K562 (cell line): ENCODE measurements around the gene RRM2. TPM values are rescaled to one million over a fixed set of nuclear protein-coding genes. Genes with fewer than 3 reads are reported as not detected.

Experiments
- BDP1 ChIP-seq: IDR thresholded peaks from 3 replicates; pipeline ENCODE4 v1.6.1; 2011; ENCODE audit not compliant: insufficient read length, insufficient read depth
- E2F1 ChIP-seq: sonication (generic); formaldehyde crosslinking; IDR thresholded peaks from 2 replicates; pipeline ENCODE4 v1.8.1; 2023; ENCODE audit warnings: mild to moderate bottlenecking, missing genetic modification reagents, moderate library complexity
- FOSL1 ChIP-seq: fragments of 200-800 bp; sonication (Bioruptor generic); conservative IDR thresholded peaks from 2 replicates; pipeline ENCODE4 v1.6.1; 2016; ENCODE audit warnings: missing genetic modification characterization, missing compliant biosample characterization
- HNRNPH1 ChIP-seq: fragments of 200-400 bp; formaldehyde crosslinking; optimal IDR thresholded peaks from 2 replicates; pipeline ENCODE3; 2017; ENCODE audit warnings: low read depth, mild to moderate bottlenecking, low read length, moderate library complexity
- MCM3 ChIP-seq: fragments of 450-650 bp; IDR thresholded peaks from 2 replicates; pipeline ENCODE4 v1.6.1; 2016
- MXI1 ChIP-seq: IDR thresholded peaks from 2 replicates; pipeline ENCODE4 v1.6.1; 2011; ENCODE audit warnings: low read depth, mild to moderate bottlenecking, improper control_type of control experiment, low read length
- NCOA2 ChIP-seq, 2 experiments: fragments of 450-650 bp; IDR thresholded peaks; 2 replicates each; pipeline ENCODE4 v1.6.1; 2018; ENCODE audit warnings: mild to moderate bottlenecking in 2 of 2, moderate library complexity in 1 of 2; ENCODE audit not compliant: partially characterized antibody in 2 of 2
- NFE2L1 ChIP-seq: fragments of 450-650 bp; IDR thresholded peaks from 2 replicates; pipeline ENCODE4 v1.6.1; 2016; ENCODE audit warnings: missing genetic modification characterization, low read depth, mild to moderate bottlenecking, missing compliant biosample characterization, moderate library complexity, borderline replicate concordance
- NFIX ChIP-seq: fragments of 250-450 bp; sonication (Bioruptor Pico); IDR thresholded peaks from 2 replicates; pipeline ENCODE4 v1.4.0; 2020; ENCODE audit warnings: low read depth, mild to moderate bottlenecking, moderate library complexity
- NR4A1 ChIP-seq, 2 experiments: fragments of 250-450 bp in 1 of 2; fragments of 450-650 bp in 1 of 2; sonication (Bioruptor Pico) in 1 of 2; IDR thresholded peaks; 2 replicates each; pipeline versions ENCODE4 v1.4.0 to v1.6.1; 2016 to 2020; ENCODE audit warnings: mild to moderate bottlenecking in 2 of 2, missing compliant biosample characterization in 1 of 2, missing genetic modification characterization in 1 of 2, moderate library complexity in 1 of 2
- PHF21A ChIP-seq: fragments of 450-650 bp; IDR thresholded peaks from 2 replicates; pipeline ENCODE4 v1.6.1; 2017; ENCODE audit warnings: low read depth, borderline replicate concordance
- RNF2 ChIP-seq: sonication (generic); IDR thresholded peaks from 2 replicates; pipeline ENCODE4 v1.6.1; 2016
- SAFB2 ChIP-seq: fragments of 200-400 bp; formaldehyde crosslinking; IDR thresholded peaks from 2 replicates; pipeline ENCODE4 v1.6.1; 2018; ENCODE audit warnings: borderline replicate concordance, low read length, low read depth, moderate library complexity; ENCODE audit not compliant: severe bottlenecking
- YBX1 ChIP-seq: fragments of 450-650 bp; IDR thresholded peaks from 2 replicates; pipeline ENCODE4 v1.7.1; 2016; ENCODE audit warnings: mild to moderate bottlenecking
- ZNF696 ChIP-seq: fragments of 250-450 bp; sonication (Bioruptor Pico); conservative IDR thresholded peaks from 2 replicates; pipeline ENCODE4 v1.4.0; 2020; ENCODE audit warnings: mild to moderate bottlenecking, moderate library complexity
- polyA plus RNA-seq, 8 experiments: library from polyadenylated mRNA; depleted of rRNA in 4 of 8; stranded (reverse) in 5 of 8; unstranded in 3 of 8; fragments of >200 nt; fragmentation: Nextera tagmentation in 2 of 8; fragmentation: Illumina TruSeq in 1 of 8; extraction: Ambion mirVana in 2 of 8; extraction: Trizol in 1 of 8; gene quantifications; 2 replicates each; pipeline versions ENCODE4 v1.2.1 to v1.2.3, GENCODE V29; 2011 to 2014; ENCODE audit warnings: inconsistent platforms in 1 of 8, missing spikeins in 1 of 8
- total RNA-seq, 7 experiments: library from RNA; depleted of rRNA in 6 of 7; stranded (reverse); fragments of >200 nt in 6 of 7; fragmentation: Illumina TruSeq in 2 of 7; extraction: Trizol in 2 of 7; gene quantifications; 2 replicates each; pipeline versions ENCODE4 v1.2.1 to v1.2.3, GENCODE V29; 2011 to 2021; ENCODE audit warnings: low replicate concordance in 1 of 7
- TF ChIP-seq, protein P1 (sequence below): fragments of 150-350 bp; conservative IDR thresholded peaks from 2 replicates; pipeline ENCODE4 v1.6.1; 2014; ENCODE audit warnings: low read length
- TF ChIP-seq, protein P2 (sequence below): fragments of 200-800 bp; sonication (Bioruptor generic); IDR thresholded peaks from 2 replicates; pipeline ENCODE4 v1.6.1; 2017; ENCODE audit warnings: missing genetic modification characterization, missing compliant biosample characterization
- TF ChIP-seq, protein P3 (sequence below), 2 experiments: IDR thresholded peaks in 1 of 2; conservative IDR thresholded peaks in 1 of 2; 2 replicates each; pipeline ENCODE4 v1.6.1; 2016; ENCODE audit warnings: low read depth in 2 of 2, mild to moderate bottlenecking in 1 of 2, missing compliant biosample characterization in 1 of 2, missing genetic modification characterization in 1 of 2, moderate library complexity in 1 of 2

RRM2 gene
- total and polyA plus RNA-seq, 9 of the 15 experiments (the other 6 are each of a cell fraction or from before 2014, with no cell fraction given), result 50.1 to 244 (median 128) TPM

DNA sequence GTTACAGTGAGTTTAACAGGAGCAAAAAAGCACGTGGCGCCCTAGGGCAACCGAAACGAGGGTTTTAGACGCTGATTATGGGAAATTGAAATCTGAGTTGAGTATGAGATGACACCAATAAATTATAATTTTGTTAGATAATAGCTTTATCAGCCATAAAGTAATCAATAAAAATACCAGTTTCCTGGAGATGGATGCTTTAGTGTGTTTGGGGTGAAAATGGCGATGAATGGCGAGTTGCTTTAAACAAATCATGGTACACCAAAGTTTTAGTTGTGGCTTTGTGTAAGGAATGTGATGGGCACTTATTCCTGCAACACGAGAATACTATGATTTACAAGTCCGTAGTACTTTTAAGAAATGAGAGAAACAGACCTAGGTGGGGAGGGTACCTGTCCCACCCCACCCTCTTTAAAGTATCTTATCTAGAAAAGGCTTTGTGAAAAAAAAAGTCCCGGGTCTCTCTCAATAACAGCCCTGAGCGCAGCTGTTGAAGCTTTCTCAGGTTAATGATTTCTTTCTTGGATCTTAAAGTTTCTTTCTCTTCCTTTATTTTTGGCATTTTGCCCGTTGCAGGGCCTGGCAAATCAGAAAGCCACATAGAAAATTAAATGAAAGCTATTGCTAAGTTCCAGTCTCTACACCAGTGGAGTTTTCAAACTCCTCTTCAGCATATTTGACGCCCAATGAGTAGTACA is 1.5 kb upstream of the RRM2 start (continued):
- TF ChIP-seq, protein P1, sequence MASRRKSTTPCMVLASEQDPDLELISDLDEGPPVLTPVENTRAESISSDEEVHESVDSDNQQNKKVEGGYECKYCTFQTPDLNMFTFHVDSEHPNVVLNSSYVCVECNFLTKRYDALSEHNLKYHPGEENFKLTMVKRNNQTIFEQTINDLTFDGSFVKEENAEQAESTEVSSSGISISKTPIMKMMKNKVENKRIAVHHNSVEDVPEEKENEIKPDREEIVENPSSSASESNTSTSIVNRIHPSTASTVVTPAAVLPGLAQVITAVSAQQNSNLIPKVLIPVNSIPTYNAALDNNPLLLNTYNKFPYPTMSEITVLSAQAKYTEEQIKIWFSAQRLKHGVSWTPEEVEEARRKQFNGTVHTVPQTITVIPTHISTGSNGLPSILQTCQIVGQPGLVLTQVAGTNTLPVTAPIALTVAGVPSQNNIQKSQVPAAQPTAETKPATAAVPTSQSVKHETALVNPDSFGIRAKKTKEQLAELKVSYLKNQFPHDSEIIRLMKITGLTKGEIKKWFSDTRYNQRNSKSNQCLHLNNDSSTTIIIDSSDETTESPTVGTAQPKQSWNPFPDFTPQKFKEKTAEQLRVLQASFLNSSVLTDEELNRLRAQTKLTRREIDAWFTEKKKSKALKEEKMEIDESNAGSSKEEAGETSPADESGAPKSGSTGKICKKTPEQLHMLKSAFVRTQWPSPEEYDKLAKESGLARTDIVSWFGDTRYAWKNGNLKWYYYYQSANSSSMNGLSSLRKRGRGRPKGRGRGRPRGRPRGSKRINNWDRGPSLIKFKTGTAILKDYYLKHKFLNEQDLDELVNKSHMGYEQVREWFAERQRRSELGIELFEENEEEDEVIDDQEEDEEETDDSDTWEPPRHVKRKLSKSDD, result no peak
- no peak for TF ChIP-seq SAFB2
- no peak for TF ChIP-seq YBX1
- no peak for TF ChIP-seq HNRNPH1
- TF ChIP-seq NFE2L1 (tag), result no peak
- TF ChIP-seq NCOA2 (IDR thresholded peaks at IDR 0.05; ENCODE audit: partially characterized antibody in 2 of 2), result no peak
- TF ChIP-seq, protein P2, sequence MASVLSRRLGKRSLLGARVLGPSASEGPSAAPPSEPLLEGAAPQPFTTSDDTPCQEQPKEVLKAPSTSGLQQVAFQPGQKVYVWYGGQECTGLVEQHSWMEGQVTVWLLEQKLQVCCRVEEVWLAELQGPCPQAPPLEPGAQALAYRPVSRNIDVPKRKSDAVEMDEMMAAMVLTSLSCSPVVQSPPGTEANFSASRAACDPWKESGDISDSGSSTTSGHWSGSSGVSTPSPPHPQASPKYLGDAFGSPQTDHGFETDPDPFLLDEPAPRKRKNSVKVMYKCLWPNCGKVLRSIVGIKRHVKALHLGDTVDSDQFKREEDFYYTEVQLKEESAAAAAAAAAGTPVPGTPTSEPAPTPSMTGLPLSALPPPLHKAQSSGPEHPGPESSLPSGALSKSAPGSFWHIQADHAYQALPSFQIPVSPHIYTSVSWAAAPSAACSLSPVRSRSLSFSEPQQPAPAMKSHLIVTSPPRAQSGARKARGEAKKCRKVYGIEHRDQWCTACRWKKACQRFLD (CRISPR knock-in tag), result peak; percentile 49; the same call in 1 of the 2 replicates
- TF ChIP-seq NFIX (CRISPR knock-in tag), result 0 out of 2 replicates have a peak, but pooled peaks have one; percentile 23
- 0 out of 2 replicates have a peak, but pooled peaks have one; percentile 2 for TF ChIP-seq E2F1 (CRISPR knock-in tag)
- TF ChIP-seq FOSL1 (tag), result peak; percentile 26; the same call in 1 of the 2 replicates
- TF ChIP-seq MXI1, result no peak
- TF ChIP-seq ZNF696 (CRISPR knock-in tag), result no peak
- TF ChIP-seq RNF2, result no peak
- no peak for TF ChIP-seq PHF21A
- TF ChIP-seq, protein P3, sequence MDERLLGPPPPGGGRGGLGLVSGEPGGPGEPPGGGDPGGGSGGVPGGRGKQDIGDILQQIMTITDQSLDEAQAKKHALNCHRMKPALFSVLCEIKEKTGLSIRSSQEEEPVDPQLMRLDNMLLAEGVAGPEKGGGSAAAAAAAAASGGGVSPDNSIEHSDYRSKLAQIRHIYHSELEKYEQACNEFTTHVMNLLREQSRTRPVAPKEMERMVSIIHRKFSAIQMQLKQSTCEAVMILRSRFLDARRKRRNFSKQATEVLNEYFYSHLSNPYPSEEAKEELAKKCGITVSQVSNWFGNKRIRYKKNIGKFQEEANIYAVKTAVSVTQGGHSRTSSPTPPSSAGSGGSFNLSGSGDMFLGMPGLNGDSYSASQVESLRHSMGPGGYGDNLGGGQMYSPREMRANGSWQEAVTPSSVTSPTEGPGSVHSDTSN (CRISPR knock-in tag; IDR thresholded peaks at IDR 0.05; ENCODE audit: low read depth), result no peak
- TF ChIP-seq, protein P3 (tag; conservative IDR thresholded peaks at IDR 0.05; ENCODE audit: low read depth), result 0 out of 2 replicates have a peak, but pooled peaks have one; percentile 12
- TF ChIP-seq NR4A1 (CRISPR knock-in tag; IDR thresholded peaks at IDR 0.05), result no peak
- no peak for TF ChIP-seq NR4A1 (tag; IDR thresholded peaks at IDR 0.05)
- no peak for TF ChIP-seq MCM3
- TF ChIP-seq BDP1, result no peak
